Stomach smooth muscle (tissue), 2 donors: Measurements from ENCODE around the gene RPL27A.

Experiments used
- H3K27ac ChIP-seq: one replicate; pipeline ENCODE4 v1.7.0; 2013; ENCODE audit warnings: mild to moderate bottlenecking, low read length, inconsistent platforms
- H3K27me3 ChIP-seq, 2 donors: one replicate each; pipeline ENCODE4 v1.7.0; 2013; ENCODE audit warnings: low read length in 2 of 2; ENCODE audit not compliant: insufficient read depth in 2 of 2, control insufficient read depth in 1 of 2
- H3K36me3 ChIP-seq, 2 donors: one replicate each; pipeline ENCODE4 v1.7.0; 2013; ENCODE audit warnings: low read length in 2 of 2; ENCODE audit not compliant: control insufficient read depth in 2 of 2, insufficient read depth in 2 of 2
- H3K4me1 ChIP-seq: one replicate; pipeline ENCODE4 v1.7.0; 2013; ENCODE audit warnings: low read length; ENCODE audit not compliant: control insufficient read depth, insufficient read depth
- H3K4me3 ChIP-seq, 2 donors: one replicate each; pipeline ENCODE4 v1.7.0; 2013; ENCODE audit warnings: low read length in 2 of 2
- H3K9ac ChIP-seq, 2 donors: one replicate each; pipeline ENCODE4 v1.7.0; 2013; ENCODE audit warnings: low read length in 2 of 2, mild to moderate bottlenecking in 1 of 2
- H3K9me3 ChIP-seq, 2 donors: one replicate each; pipeline ENCODE4 v1.7.0; 2013; ENCODE audit warnings: low read length in 2 of 2; ENCODE audit not compliant: control insufficient read depth in 2 of 2
- donor health status: healthy.
- donor health status: Pancreatic carcinoma.

RPL27A gene

GRCh38 chr11:8711895-8712442 lies 29.4 kb downstream of the RPL27A start:
- no peak overlapping the region for H3K4me3 ChIP-seq
- H3K9me3 ChIP-seq = no peaks in the 10 kb centered on the region
- peak overlapping the region; percentile 100 for H3K27ac ChIP-seq
- peaks cover 32 to 44% of the 10 kb centered on the region in 2 donors for H3K36me3 ChIP-seq
- H3K4me1 ChIP-seq = peaks cover 68% of the 10 kb centered on the region
- no peaks in the 10 kb centered on the region for H3K27me3 ChIP-seq
- H3K9ac ChIP-seq = no peak overlapping the region

- peaks cover 68% of the 10 kb centered on the region for H3K4me1 ChIP-seq
- H3K27ac ChIP-seq = peak overlapping the region; percentile 100
- no peaks in the 10 kb centered on the region for H3K27me3 ChIP-seq
- no peak overlapping the region for H3K9ac ChIP-seq
- H3K4me3 ChIP-seq = no peak overlapping the region
- no peaks in the 10 kb centered on the region for H3K9me3 ChIP-seq
- H3K36me3 ChIP-seq = peaks cover 37 to 47% of the 10 kb centered on the region in 2 donors
Measured at GRCh38 chr11:8712506-8712905, 29.9 kb downstream of the RPL27A start.

GRCh38 chr11:8713760-8714454 lies 31.3 kb downstream of the RPL27A start:
- Histone ChIP-seq H3K36me3 (peaks cover 37 to 47% of the 10 kb centered on the region in 2 donors), H3K4me1 (peaks cover 68% of the 10 kb centered on the region), H3K4me3 (no peak overlapping the region), H3K9ac (peak overlapping the region in 1 of 2 donors; percentile 21), H3K27me3 (no peaks in the 10 kb centered on the region), H3K27ac (peak overlapping the region; percentile 94), H3K9me3 (no peaks in the 10 kb centered on the region)

- H3K9ac ChIP-seq = peak overlapping the region in 1 of 2 donors; percentile 21
- no peaks in the 10 kb centered on the region for H3K27me3 ChIP-seq
- H3K27ac ChIP-seq = peak overlapping the region; percentile 94
- H3K9me3 ChIP-seq = no peaks in the 10 kb centered on the region
- no peak overlapping the region for H3K4me3 ChIP-seq
- peaks cover 37 to 47% of the 10 kb centered on the region in 2 donors for H3K36me3 ChIP-seq
- H3K4me1 ChIP-seq = peaks cover 68% of the 10 kb centered on the region
Measured at GRCh38 chr11:8714622-8715225, 32.1 kb downstream of the RPL27A start.

- H3K36me3 ChIP-seq = peaks cover 35 to 44% of the 10 kb centered on the region in 2 donors
- H3K4me1 ChIP-seq = peaks cover 68% of the 10 kb centered on the region
- H3K27ac ChIP-seq = peak overlapping the region; percentile 94
Measured at GRCh38 chr11:8715501-8715900, 32.9 kb downstream of the RPL27A start.

GRCh38 chr11:8717544-8717875 lies 34.9 kb downstream of the RPL27A start:
- Histone ChIP-seq H3K4me3 (peak overlapping the region in 1 of 2 donors; percentile 47), H3K9me3 (no peaks in the 10 kb centered on the region), H3K4me1 (peaks cover 84% of the 10 kb centered on the region), H3K27ac (peak overlapping the region; percentile 94), H3K27me3 (no peaks in the 10 kb centered on the region), H3K9ac (peak overlapping the region; percentile 29 to 42), H3K36me3 (peaks cover 23 to 33% of the 10 kb centered on the region in 2 donors)

More at GRCh38 chr11:8715501-8715900, 32.9 kb downstream of the RPL27A start:
- Histone ChIP-seq H3K9ac (no peak overlapping the region), H3K27me3 (no peaks in the 10 kb centered on the region), H3K4me3 (no peak overlapping the region), H3K9me3 (no peaks in the 10 kb centered on the region)

GRCh38 chr11:8717876-8718753 lies 35.5 kb downstream of the RPL27A start:
- Histone ChIP-seq H3K4me1 (peaks cover 90% of the 10 kb centered on the region), H3K9ac (peak overlapping the region; percentile 68 to 69), H3K9me3 (no peaks in the 10 kb centered on the region), H3K36me3 (peaks cover 23 to 27% of the 10 kb centered on the region in 2 donors), H3K27me3 (no peaks in the 10 kb centered on the region), H3K27ac (peak overlapping the region; percentile 94), H3K4me3 (peak overlapping the region; percentile 31 to 40)

GRCh38 chr11:8719211-8719649 lies 36.6 kb downstream of the RPL27A start:
- Histone ChIP-seq H3K4me1 (peaks cover 91% of the 10 kb centered on the region), H3K27me3 (no peaks in the 10 kb centered on the region), H3K36me3 (peaks cover 15 to 26% of the 10 kb centered on the region in 2 donors), H3K9me3 (no peaks in the 10 kb centered on the region), H3K27ac (peak overlapping the region; percentile 94), H3K9ac (peak overlapping the region; percentile 66 to 68), H3K4me3 (peak overlapping the region; percentile 24 to 40)

GRCh38 chr11:8719721-8720120 lies 37.1 kb downstream of the RPL27A start:
- peaks cover 86% of the 10 kb centered on the region for H3K4me1 ChIP-seq
- no peaks in the 10 kb centered on the region for H3K27me3 ChIP-seq
- peak overlapping the region; percentile 37 to 66 for H3K9ac ChIP-seq
- peak overlapping the region; percentile 94 for H3K27ac ChIP-seq
- no peaks in the 10 kb centered on the region for H3K9me3 ChIP-seq
- peak overlapping the region; percentile 3 to 29 for H3K4me3 ChIP-seq
- H3K36me3 ChIP-seq = peaks cover 14 to 23% of the 10 kb centered on the region in 2 donors

- Histone ChIP-seq H3K4me1 (peaks cover 79% of the 10 kb centered on the region), H3K27me3 (no peaks in the 10 kb centered on the region), H3K36me3 (peaks cover 11 to 17% of the 10 kb centered on the region in 2 donors), H3K9me3 (no peaks in the 10 kb centered on the region), H3K27ac (peak overlapping the region; percentile 94), H3K4me3 (peak overlapping the region in 1 of 2 donors; percentile 22), H3K9ac (peak overlapping the region; percentile 29 to 50)
Measured at GRCh38 chr11:8720352-8720751, 37.8 kb downstream of the RPL27A start.
